Measurements from ENCODE around the gene LRP1. TPM values are rescaled to one million over a fixed set of nuclear protein-coding genes. Genes with fewer than 3 reads are reported as not detected.

LRP1 gene
- total RNA-seq, 4 donors from 2014 or later: 83.1 to 149 (median 106) TPM

- Histone ChIP-seq H3K9me3 (no peaks in the 10 kb centered on the region), H3K27ac (no peak overlapping the region), H3K4me3 (no peak overlapping the region), H3K4me1 (peaks cover 74% of the 10 kb centered on the region), H3K36me3 (no peaks in the 10 kb centered on the region), H3K27me3 (peaks cover 61% of the 10 kb centered on the region)
- WGBS: 8% methylated on average over 37 of the region's 48 CpGs
- peak in 1 of 2 donors; percentile 63 for DNase-seq (ENCODE audit: low spot score in 2 of 2)
- TF ChIP-seq POLR2A (IDR thresholded peaks at IDR 0.05) (no peak), EP300 (IDR thresholded peaks at IDR 0.05) (no peak), CTCF (IDR thresholded peaks at IDR 0.05) (no peak), POLR2AphosphoS5 (IDR thresholded peaks at IDR 0.05) (no peak)
Observed at GRCh38 chr12:57241402-57242310, 113.4 kb downstream of the LRP1 start.

DNA sequence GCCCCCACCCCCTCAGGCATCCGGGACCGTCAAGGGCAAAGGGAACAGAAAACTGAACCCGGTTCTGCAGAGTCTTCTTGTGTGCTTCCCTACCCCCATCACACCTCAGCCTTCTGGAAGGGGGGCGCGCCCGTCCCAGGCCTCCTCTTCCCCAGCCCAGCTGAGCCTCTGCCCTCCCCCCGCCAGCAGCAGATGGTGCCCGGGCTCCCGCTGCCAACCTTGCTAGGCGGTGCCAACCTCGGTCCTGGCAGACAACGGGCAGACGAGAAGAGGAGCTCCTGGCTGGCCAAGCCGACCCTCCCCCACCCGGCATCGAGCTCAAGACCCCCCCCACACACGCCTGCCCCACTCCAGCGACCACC, 114.0 kb downstream of the LRP1 start:
- H3K27me3 ChIP-seq: peaks cover 58% of the 10 kb centered on the region
- no peak overlapping the region for H3K27ac ChIP-seq
- no peaks in the 10 kb centered on the region for H3K36me3 ChIP-seq
- no peaks in the 10 kb centered on the region for H3K9me3 ChIP-seq
- peaks cover 68% of the 10 kb centered on the region for H3K4me1 ChIP-seq
- no peak for TF ChIP-seq EP300 (IDR thresholded peaks at IDR 0.05)
- no peak for TF ChIP-seq CTCF (IDR thresholded peaks at IDR 0.05)
- no peak for TF ChIP-seq POLR2A (IDR thresholded peaks at IDR 0.05)
- TF ChIP-seq POLR2AphosphoS5 (IDR thresholded peaks at IDR 0.05): no peak
- peak overlapping the region; percentile 46 for H3K4me3 ChIP-seq
- 0% methylated on average over 17 of the region's 18 CpGs for WGBS
- DNase-seq (ENCODE audit: low spot score in 2 of 2): peak in 1 of 2 donors; percentile 77

DNA sequence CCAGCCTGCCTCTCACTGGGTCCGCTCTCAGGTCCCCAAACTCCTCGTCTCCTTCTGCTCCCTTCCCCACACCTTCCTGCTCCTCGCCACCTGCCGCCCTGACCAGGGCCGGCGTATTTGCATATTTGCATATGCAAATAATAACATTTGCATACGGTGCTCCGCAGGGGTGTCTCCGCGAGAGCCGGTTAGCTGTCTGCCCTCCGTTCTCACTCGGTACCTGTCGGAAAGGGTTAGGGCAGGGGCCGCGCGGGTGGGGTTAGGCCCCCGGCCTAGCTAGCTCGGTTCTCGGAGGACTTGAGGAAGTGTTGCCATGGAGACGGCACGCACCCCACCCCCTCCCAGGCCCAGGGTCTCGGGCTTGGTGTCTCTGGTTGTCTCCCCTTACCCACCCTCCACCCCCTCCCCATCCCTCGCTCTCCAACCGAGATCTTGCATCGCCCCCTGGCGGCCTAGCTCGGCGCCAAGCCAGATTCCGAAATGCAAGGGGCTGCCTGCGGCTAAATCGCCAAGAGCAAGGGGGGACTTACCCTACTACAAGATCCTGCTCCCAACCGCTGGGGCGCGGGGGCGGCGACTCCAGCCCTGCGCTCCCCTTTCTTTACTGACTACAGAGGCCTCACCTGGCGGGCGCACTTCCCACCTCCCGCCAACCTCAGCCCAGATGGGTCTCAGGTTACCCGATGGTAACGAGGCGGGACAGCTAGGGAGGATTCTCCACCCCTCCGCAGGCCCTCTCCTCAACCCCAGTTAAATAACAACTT, 114.6 kb downstream of the LRP1 start:
- peaks cover 62% of the 10 kb centered on the region for H3K4me1 ChIP-seq
- no peaks in the 10 kb centered on the region for H3K36me3 ChIP-seq
- H3K27ac ChIP-seq: no peak overlapping the region
- TF ChIP-seq EP300 (IDR thresholded peaks at IDR 0.05): no peak
- TF ChIP-seq CTCF (IDR thresholded peaks at IDR 0.05): peak; percentile 15 to 53
- WGBS: under 1% methylated on average over 18 of the region's 45 CpGs
- DNase-seq (ENCODE audit: low spot score in 2 of 2): peak in 1 of 2 donors; percentile 76
- peaks cover 52% of the 10 kb centered on the region for H3K27me3 ChIP-seq
- peak overlapping the region; percentile 46 for H3K4me3 ChIP-seq
- H3K9me3 ChIP-seq: no peaks in the 10 kb centered on the region

DNA sequence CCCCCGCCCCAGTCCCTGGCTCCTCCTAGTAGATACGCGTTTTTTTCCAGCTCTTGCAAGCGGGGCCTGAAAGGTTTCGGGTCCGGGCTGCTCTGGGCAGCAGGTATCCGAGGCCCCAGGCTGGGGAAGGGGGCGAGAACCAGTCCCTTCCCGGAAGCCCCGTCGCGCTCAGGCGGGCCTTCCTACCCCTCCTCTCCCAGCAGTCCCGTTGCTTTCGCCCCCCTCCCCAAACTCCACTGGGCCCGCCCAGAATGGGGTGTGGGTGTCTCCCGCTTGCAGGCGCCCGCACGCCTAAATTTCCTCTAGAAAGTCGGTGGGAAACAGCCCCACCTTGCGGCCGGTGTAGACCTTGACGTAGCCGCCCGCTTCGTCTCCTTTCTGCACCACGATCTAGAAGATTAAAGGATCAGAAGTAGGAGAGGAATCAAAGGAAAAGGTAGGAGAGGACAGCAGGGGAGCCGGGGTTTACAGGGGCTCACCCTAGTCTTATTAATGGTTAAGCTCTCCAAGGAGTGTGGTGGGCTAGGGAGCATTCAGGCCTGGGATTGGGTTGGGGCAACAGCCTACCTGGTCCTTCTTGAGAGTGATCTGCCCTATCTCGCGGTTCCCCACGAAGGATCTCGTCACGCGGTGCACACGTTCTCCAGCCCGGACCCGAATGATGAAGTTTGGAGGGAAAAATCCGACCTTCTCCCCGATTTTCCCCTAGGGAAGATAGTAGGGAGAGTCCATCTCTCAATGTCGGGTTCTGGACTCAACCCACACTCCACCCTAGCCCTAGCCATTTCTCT, 115.4 kb downstream of the LRP1 start:
- peak overlapping the region; percentile 46 for H3K4me3 ChIP-seq
- peaks cover 54% of the 10 kb centered on the region for H3K4me1 ChIP-seq
- H3K9me3 ChIP-seq: no peaks in the 10 kb centered on the region
- no peak overlapping the region for H3K27ac ChIP-seq
- WGBS: 11% methylated on average over 35 of the region's 41 CpGs
- peak in 1 of 2 donors; percentile 88 for DNase-seq (ENCODE audit: low spot score in 2 of 2)
- no peaks in the 10 kb centered on the region for H3K36me3 ChIP-seq
- peak; percentile 63 to 76 for TF ChIP-seq CTCF (IDR thresholded peaks at IDR 0.05)
- no peak for TF ChIP-seq EP300 (IDR thresholded peaks at IDR 0.05)
- peaks cover 49% of the 10 kb centered on the region for H3K27me3 ChIP-seq
